HG02642 (cell line): ENCODE data around the gene EEFSEC.

Source experiments
- ATAC-seq: cut with Tn5 transposase; IDR thresholded peaks from one replicate; pipeline ENCODE4 v1.9.1; 2021; ENCODE audit warnings: mild to moderate bottlenecking; ENCODE audit not compliant: unreplicated experiment, poor library complexity

EEFSEC gene

GRCh38 chr3:128180913-128181312, 27.6 kb downstream of the EEFSEC start:
- ATAC-seq, result no peak

- ATAC-seq, result no peak
Measured at GRCh38 chr3:128182656-128183055, 29.4 kb downstream of the EEFSEC start.

GRCh38 chr3:128185630-128186447, 32.6 kb downstream of the EEFSEC start:
- ATAC-seq, result no peak

DNA sequence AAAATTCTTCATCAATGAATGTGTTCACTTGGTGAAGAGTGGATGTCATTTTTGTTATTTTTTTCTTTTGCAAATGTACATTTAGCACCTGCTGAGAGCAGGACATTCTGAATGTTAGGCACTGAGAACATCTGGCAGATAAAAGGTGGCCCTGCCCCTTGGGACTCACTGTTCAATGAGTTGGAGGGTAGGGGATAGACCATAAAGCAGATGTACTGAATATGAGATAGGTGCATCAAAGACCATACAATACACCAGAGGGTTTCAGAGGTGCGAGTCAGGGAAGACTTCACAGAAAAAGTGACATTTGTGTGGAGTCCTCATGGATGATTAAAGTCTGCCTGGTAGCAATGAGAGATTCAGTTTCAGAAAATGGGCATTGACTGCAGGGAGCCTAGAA, 34.2 kb downstream of the EEFSEC start:
- ATAC-seq, result no peak

DNA sequence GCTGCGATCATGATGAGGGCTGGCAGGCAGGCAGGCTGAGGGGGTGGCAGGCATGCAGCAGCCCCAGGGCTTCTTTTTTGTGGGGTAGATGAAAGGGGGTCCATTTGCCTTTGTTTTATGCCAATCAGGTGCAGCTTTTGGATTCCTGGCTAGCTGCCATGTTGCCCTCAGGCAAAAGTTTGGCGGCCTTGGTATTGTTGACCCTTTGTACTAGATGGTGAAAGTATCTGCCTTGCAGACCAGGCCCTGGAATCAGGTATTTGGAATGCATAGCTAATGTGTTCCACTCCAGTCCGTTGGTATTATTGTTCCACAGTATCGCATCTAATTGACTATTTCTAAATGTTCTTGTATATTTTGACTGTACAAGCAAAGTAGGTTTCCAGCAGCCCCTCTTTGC, 35.0 kb downstream of the EEFSEC start:
- ATAC-seq, result no peak

GRCh38 chr3:128188956-128189355, 35.7 kb downstream of the EEFSEC start:
- ATAC-seq, result no peak

DNA sequence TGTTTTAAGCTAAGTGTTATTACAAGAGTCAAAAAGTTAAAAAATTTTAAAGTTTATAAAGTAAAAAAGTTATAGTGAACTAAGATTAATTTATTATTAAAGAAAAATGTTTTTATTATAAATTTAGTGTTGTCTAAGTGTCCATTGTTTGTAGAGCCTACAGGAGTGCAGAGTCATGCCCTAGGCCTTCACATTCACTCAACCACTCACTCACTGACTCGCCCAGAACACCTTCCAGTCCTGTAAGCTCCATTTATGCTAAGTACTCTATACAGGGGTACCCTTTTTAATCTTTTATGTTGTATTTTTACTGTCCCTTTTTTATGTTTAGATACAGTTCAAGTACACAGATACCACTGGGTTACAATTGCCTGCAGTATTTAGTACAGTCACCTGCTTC, 37.2 kb downstream of the EEFSEC start:
- ATAC-seq, result no peak

GRCh38 chr3:128192131-128192530, 38.9 kb downstream of the EEFSEC start:
- no peak for ATAC-seq

- no peak for ATAC-seq
Measured at GRCh38 chr3:128193168-128193567, 39.9 kb downstream of the EEFSEC start.

- no peak for ATAC-seq
Measured at GRCh38 chr3:128194843-128195242, 41.6 kb downstream of the EEFSEC start.

- ATAC-seq, result no peak
Measured at GRCh38 chr3:128195369-128195768, 42.1 kb downstream of the EEFSEC start.

GRCh38 chr3:128195802-128196201, 42.5 kb downstream of the EEFSEC start:
- no peak for ATAC-seq

GRCh38 chr3:128196647-128197046, 43.4 kb downstream of the EEFSEC start:
- ATAC-seq, result no peak

DNA sequence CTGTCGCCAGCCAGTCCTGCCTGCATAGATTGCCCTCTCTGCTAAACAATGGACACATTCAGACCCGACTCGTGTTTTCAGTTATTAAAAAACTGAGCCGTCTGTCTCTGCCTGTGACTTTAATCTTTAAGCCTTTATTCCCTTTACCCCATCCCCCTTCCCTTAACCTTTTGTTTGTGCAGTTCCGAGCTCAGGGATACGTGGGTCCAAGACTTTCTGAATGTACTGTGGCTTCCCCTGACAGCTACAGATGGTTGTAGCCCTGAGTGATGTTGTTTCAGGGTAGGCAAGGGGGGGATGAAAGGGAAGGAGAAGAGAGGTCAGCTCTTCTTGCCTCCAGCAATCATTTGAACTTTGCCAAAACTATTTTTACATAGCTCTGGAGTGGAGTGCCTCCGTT, 44.6 kb downstream of the EEFSEC start:
- ATAC-seq, result no peak

DNA sequence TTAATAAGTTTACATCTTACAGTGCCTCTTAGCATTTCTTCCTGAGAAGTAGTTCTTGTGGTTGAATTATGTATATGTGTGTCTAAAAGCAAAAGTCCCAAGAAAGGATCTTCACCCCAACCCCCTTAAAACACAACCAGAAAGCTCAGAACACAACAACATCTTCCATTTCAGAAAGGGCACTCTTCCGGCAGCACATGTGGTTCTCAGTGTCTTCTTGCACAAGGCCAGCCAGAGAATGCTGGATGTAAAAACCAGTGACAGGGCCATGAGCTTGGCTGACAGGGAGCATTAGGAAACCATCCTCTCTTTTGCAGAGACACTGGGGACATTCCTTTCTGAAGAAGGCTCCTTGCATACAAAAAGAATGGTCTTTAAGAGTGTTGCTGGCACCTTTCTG, 45.0 kb downstream of the EEFSEC start:
- no peak for ATAC-seq

DNA sequence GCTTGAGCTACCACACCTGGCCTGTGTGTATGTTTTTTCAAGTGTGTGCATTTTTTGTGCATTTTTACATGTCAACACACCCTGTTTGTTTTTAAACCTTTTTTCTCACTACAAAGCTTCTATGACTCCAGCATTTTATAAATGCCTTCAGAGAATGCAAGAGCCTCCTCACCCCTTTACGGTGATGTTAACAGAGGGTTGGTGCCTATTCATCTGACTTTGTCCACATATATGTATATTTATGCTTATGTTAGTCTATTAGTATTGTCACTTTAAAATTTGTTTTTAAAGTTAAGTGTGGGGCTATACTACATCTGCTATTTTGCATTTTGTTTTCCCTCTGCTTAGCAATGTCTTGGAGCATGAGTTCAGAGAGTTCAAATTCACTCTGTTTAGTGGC, 45.8 kb downstream of the EEFSEC start:
- ATAC-seq, result no peak

GRCh38 chr3:128201158-128201755, 48.0 kb downstream of the EEFSEC start:
- ATAC-seq, result no peak

DNA sequence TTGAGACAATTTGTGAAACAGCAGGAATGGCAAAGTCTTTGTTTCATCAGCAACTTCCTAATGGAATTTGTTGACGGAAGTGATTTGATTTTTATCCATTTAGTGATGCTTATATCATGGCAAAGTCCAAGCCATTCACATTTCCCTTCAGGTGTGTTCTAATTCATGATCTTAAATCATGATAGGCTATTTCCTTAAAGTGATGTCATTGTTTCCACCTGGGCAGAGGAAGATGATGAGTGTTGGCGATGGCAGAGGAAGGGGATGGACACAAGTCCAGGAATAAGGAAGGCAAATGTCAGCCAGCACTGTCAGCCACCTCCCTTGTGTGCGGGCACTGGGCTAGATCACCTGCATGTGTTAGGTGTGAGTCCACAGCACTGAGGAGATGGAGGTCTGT, 49.9 kb downstream of the EEFSEC start:
- ATAC-seq, result no peak

GRCh38 chr3:128205558-128206145, 52.4 kb downstream of the EEFSEC start:
- no peak for ATAC-seq

- no peak for ATAC-seq
Measured at GRCh38 chr3:128207951-128208350, 54.7 kb downstream of the EEFSEC start.

DNA sequence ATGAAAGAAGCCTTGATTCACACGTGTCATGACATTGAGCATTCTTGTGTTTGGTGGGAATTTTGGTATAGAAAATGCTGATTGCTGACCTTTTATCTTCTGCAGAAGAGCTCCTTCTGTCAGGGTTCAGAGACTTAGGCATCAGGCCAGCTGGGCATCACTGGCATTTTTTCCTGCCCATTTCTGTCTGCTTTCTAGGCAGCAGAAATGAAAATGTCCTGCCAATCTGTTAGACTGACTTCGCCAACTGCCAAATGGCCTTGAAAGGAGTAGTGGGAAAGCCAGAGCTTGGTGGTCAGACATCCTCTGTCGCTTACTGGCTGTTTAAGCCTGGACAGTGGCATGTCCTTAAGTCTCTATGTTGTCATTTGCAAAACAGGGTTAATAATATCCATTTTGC, 57.4 kb downstream of the EEFSEC start:
- no peak for ATAC-seq

DNA sequence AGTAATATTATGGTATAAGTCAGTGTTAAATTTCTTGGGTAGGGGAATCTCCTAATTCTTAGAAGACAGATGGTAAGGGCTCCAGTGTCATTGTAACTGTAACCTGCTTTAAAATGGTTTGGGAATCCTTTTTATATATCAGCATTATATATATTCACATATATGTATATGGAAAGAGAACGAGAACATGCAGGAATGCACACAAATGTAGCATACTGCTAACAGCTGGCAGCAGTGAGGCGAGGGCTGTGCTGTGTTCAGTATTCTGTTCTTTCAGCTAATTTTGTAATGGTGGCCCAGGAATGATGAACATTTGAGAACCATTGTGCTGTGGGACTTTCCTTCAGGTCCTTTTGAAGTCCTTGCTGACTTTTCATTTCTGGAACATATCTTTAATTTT, 60.8 kb downstream of the EEFSEC start:
- ATAC-seq, result no peak
